ENCODE data around the gene CHD6.

The CHD6 gene

DNA sequence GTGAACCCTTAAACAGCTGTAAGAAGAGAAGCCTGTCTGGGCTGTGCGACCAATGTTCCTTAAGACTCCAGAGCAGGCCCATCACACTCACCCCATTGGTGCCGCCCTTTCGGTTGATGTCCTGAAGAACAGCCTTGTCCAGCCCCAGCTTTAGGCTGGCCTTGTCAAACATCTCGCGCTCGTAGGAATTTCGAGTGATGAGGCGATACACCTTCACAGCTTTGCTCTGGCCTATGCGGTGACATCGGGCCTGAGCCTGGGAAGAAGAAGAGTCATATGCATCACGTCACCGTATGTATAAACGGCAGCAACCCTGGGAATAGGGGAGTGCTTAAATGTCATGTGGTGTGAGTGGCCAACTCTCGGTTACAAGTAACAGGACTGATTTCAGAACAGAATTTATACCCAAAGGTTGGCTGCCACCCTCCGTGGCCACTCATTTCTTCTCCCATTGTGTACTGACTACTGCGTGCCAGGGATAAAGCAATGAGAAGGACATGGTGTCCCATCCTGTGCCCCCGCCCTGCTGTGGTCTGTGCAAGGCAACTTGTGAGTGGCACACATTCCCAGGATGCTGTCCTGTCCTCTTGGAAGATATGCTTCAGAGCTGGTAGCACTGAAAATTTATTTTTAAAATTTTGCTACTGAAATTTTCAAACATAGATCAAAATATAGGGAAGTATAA, 160.9 kb downstream of the CHD6 start:
- DNase-seq, result no peak

DNA sequence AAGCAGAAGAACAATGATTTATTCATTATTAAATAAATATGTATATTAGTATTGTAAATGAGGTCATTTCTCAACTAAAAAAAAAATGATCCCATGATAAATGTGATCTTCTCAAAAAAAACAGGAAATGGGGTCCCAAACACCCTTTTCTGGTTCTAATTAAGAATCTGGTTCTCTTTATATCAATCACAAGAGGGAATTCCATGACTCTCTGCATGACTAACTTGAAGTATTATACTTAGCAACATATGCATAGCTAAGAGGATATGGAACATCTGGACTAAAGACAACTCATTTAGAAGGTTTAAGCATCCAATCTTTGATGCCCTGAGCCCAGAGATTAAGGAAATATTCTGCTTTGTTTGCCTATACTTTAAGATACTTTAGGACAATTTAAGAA, 161.8 kb downstream of the CHD6 start:
- no peak for DNase-seq

DNA sequence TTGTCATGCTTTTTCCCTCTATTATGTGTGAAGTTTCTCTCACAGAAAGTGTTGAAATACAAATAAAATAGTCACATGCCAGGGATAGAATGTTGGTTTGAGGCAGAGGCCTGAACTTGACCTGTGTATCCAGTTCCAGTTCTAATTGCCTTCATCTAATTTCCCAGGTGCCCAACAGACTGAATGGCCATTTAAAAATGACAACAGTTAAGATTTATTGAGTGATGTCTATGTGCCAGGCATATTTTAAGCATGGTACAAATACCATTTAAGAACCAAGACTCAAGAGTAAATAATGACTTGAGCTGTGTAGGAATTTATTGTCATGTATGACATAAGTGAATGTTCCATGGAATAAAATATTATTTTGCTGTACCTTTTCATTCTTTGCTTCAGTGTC, 163.9 kb downstream of the CHD6 start:
- no peak for DNase-seq

DNA sequence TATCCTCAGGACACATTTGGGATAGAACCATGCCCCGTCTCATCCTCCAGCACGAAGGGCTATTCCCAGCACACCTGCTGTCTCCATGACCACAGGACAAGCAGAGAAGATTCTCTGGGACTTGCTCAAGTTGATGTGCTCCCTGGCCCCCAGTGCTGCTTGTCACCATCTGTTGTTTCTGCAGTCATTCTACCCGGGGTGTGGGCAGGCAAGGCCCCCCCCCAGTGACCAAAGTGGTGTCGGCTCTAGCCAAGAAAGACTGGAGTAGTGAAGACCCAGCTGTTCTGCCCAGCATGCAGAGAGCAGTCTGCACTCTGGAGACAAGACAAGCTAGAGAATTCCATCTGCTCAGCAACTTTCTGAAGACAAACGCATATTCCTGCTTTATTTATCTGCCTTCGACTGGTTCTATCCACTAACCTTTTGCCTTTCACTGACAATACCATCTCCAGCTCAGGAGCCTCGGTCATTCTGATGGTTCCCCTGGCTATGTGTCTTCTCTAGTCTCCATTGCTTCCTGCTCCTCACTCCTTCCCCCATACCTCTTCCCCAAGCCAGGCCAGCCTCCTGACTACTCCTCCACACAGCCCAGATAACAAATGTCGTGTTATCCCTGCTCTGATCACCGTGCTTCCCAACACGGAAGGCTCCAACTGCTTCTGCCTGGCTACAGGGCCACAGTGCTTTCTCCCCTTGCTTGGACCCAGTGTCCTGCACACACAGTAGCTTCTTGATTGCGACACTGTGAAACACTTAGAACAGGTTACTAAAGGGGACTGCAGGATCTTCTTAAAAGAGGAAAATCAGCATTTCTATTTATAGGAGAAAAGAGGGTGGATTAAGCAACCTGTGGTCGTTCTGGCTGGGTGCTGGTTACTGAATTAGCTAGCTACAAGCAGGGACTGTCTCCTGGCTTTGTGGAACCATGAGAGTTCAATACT, 164.9 kb downstream of the CHD6 start:
- no peak for DNase-seq

- no peak for DNase-seq
Observed at GRCh38 chr20:41452226-41452625, 166.0 kb downstream of the CHD6 start.

DNA sequence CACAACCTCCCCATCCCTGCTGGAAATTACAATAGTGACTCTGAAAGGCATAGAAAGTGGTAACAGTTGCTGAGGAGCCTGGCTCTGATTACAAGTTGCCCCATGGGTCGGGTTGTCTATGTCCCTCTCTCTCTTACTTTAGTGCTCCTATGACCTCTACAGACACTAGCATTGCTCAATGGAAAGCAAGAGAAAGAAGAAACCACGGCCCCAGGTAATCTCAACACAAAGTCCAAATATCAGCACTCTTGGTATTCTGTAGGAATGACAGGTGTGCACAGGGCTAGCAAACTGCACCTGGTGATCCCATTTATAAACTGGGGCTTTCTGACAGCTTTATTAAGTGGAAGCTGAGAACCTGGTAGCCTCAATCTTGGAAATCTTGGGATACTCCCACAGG, 171.2 kb downstream of the CHD6 start:
- no peak for DNase-seq

- DNase-seq, result no peak
Observed at GRCh38 chr20:41446456-41446855, 171.7 kb downstream of the CHD6 start.

DNA sequence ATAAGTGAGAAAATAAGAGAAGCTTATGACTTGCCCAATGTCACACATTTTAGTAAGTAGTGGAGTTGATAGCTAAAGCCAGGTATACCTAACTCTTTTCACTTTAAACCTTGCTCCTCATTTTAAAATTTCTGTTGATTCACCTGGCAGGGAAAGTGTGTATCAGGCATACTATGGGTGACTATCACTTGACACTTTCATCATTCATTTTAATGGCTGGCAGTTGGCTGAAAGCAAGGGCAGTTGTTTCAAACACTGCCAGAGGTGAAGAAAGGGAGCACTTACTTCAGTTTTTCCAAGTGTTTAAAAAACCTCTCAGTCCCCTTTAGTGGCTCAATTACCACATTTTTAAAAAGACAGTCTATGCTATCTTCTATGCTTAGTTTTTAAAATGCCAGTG, 173.4 kb downstream of the CHD6 start:
- DNase-seq, result no peak

DNA sequence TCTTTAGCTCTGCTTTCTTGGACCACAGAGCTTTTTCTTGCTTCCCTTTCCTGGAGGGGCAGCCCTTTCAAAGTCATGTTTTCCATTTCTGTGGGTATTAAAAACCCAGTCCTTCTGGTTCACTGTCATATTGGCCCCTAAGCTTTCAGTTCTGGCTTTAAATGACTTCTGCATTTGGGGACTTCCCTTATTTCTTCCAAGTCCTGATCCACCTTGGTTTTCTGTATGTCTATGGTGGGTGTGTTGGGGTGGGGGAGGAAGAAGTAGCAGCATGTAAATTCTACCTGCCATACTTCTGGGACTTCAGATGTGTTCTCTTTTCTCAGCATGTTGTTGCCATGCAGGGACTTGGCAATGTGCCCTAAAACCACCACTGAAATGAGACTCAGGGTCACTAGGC, 174.5 kb downstream of the CHD6 start:
- no peak for DNase-seq

GRCh38 chr20:41440882-41441281, 177.3 kb downstream of the CHD6 start:
- no peak for DNase-seq

- DNase-seq, result no peak
Observed at GRCh38 chr20:41437836-41438235, 180.3 kb downstream of the CHD6 start.

DNA sequence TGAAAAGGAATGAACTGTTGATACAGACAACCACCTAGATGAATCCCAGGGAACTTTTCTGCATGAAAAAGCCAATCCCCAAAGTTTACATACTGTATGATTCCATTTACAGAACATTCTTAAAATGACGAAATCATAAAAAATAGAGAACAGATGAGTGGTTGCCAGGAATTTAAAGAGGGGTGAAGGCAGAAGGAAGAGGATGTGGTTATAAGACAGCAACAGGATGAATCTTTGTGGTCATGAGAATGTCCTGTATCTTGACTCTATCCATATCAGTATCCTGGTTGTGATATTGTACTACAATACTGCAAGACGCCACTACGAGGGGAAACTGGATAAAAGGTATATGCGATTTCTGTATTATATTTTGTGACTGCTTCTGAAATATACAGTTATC, 181.5 kb downstream of the CHD6 start:
- DNase-seq, result no peak

DNA sequence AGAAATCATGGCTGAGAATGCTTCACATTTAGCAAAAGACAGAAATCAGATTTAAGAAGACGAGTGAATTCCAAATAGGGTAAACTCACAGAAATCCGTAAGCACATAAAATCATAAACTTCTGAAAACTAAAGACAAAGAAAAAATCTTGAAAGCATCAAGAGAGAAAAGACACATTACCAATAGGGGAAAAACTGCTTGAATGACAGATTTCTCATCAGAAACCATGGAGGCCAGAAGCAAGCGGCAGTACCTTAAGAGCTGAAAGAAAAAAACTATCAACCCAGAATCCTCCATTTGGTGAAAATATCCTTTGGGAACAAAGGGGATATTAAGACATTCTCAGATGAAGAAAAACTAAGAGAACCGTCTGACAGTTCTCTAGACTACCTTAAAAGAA, 185.0 kb downstream of the CHD6 start:
- DNase-seq, result no peak

GRCh38 chr20:41432746-41433145, 185.4 kb downstream of the CHD6 start:
- DNase-seq, result no peak

- peak; percentile 21 to 27 for DNase-seq
Observed at GRCh38 chr20:41428285-41428684, 189.9 kb downstream of the CHD6 start.

DNA sequence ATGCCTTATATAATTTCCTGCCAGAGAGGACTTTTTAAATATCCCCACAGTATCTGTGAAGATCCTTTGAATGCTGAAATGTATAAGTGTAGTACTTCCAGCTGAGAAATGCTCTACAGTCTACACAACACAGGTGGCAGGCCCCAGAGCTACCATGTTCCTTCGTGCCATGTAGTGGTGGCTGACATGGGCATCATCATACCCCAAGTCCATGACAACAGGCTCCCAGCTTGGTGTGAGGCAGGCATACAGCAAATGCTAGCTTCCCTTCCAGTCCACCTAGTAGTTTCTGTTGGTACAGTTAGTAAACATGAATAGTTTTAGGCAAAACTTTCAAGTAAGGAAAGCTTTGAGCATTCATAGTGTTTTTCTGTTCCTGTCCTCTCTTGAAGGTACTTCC, 190.3 kb downstream of the CHD6 start:
- no peak for DNase-seq

- no peak for DNase-seq
Observed at GRCh38 chr20:41426976-41427375, 191.2 kb downstream of the CHD6 start.

- DNase-seq, result no peak
Observed at GRCh38 chr20:41426086-41426830, 191.9 kb downstream of the CHD6 start.

GRCh38 chr20:41425180-41425884, 192.8 kb downstream of the CHD6 start:
- no peak for DNase-seq

GRCh38 chr20:41424546-41424945, 193.6 kb downstream of the CHD6 start:
- DNase-seq, result no peak

DNA sequence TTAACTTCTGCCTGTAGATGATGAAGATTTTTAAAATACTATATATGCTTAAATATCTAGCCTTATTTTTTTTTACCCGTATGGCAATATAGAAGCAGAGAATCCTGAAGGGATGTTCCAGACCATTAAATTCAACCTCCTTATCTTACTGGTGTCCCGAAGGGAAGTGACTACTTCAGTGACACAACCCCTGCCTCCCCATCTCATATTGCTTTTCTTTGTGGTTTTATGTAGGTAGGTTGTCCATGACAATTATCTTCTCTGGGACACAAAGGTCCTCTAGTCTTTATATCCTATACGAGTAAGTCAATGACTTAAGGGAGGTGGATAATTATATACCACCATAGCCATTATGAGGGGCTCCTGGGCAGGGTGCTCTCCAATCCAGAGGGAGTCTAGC, 194.2 kb downstream of the CHD6 start:
- no peak for DNase-seq

DNA sequence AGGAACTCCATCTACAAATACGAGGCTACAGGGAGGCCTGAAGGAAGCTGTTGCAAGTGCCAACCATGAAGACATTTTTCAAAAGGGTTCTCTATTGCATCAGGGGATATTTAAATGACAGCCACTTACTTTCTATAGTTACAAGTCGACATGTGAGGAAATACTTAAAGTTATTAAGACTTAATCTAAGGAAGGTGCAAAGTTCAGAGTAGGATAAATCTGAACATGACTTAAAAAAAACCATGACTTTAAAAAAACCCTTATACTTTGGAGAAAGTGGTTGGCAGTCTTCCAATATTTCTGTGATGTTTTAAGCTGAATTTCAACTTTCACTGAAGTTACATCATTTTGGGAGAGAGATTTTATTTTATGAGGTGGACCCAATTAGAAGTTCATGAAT, 195.2 kb downstream of the CHD6 start:
- DNase-seq, result no peak

DNA sequence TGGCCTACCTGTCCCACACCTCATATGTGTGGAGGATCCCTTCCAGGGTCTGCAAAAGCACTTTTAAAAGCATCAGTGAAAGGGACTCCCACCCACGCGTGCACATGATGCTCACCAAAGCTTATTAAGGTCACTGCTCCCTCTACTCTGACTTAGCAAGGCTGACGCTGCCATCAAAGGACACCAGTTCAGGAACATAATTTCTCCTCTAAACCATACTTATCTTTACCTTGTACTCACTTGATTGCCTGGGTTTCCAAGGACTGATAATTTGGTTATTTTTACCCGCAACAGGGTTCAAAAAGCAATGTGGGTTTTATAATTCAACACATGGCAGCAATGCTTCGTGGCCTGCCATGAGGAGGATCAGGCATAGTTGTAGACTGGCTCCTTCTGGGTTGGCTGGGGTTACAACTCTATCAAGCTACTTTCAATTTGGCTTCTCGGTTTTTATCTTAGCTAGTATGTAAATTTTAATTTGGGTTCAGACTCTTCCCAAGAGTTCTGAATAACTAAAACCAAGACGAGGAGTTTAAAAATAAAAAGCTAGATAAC, 199.4 kb downstream of the CHD6 start:
- no peak for DNase-seq
